Measurements from ENCODE around the gene GABRG3.
"Not testable (repeated sequence)": the region's sequence is repeated elsewhere in the genome, so short reads cannot be mapped to it uniquely, and the experiment has no call there.

The GABRG3 gene

DNA sequence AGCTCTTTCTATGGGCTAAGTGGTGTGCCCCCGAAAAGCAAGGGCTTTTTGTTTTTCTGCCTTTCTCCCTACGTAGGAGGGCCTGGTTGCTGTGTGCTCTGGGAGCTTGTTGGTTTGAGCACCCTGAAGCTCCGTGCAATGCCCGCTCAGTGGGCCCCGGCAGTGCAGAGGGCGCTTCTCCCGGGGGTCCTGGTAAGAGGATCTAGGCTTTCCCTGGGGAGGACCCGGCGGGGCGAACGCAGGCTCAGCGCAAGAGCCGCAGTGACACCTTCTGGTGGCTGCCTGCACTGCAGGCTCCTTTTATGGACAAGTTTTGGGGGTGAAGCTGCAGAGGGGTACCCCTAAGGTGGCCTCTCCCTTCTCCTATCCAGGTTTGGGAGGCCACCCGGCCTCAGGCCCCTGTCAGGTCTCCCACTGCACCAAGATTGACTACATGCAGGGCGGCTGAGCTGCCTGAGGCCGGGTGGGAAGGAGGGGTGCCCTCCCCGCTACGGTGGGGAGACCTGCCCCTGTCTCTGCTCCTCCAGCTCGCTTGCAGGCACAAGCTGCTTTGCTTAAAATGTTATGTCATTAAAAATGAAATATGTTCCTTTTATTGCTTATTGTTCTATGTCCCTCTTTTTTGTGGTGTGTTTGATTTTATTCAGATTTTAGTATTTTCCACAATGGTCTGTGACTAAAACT is 387.9 kb downstream of the GABRG3 start:
- no peak for DNase-seq

DNA sequence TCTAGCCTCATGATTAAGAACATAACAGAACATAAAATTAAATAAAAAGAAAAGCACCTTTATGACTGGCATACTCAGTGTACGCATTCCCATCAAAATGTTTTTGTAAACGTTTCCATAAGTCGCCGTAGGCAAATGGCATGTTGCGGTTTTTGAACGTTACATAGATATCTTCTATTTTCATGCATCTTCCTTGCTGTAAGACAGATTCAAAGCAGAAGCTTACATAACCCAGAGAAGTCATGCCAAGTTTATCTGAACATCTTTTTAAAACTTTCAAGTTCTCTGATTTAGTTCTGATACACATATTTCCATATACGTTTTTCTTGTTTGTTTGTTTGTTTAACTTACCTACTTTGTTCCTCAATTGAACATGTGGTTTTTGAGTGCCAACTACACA is 388.6 kb downstream of the GABRG3 start:
- no peak for DNase-seq

DNA sequence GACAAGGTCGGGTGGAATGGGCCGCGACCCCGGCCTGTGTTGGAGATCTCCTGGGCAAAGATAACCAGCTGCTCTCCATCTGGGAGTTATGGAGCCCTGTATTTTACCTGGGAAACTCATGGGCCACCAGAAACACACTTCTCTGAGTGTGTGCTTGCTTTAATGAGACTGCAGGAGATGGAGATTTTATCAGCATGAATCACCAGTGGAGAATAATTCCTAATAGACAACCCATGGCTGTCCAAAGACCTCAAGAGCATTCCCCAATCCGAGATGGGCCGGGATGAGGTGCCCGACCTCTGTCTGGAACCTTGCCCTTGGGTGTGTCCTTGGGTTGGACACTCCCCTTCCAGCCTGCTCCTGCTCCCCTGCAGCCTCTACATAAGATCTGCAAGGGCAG is 389.3 kb downstream of the GABRG3 start:
- DNase-seq, result no peak

DNA sequence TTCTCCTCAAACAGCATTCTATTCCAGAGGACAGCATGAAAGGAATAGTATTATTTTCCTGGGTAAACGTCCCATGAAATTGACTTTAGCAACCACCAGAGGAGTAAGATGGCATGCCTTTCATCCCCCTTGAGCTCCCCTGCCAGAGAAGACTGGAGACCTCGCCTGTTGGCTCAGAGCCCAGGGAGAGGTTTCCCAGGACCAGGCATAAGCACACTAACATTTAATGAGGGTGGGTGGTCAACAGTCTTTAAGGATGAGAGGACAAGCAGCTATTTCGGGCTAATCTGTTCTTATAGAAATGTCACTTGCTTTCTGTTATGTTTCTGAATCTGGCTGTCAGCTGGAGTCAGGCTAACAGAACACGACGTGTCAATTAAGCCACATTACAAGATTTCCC is 390.5 kb downstream of the GABRG3 start:
- DNase-seq, result no peak

DNA sequence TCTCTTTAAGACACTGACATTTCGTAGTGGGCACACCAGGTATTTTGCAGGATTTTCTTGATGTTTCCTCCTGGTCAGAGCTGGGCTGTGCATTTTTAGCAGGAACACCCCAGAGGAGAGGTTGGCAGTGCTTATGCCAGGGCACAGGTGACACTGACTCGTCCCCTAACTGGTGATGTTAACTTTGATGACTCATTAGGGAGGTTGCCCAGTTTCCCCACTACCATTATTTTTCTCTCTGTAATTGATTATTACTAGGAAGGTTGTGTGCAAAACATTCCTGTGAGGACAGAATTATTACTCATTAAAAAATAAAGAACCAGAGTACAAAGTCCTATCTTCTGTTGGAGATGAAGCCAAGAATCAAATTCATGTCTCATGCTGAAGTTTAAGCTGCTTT is 394.5 kb downstream of the GABRG3 start:
- no peak for DNase-seq

DNA sequence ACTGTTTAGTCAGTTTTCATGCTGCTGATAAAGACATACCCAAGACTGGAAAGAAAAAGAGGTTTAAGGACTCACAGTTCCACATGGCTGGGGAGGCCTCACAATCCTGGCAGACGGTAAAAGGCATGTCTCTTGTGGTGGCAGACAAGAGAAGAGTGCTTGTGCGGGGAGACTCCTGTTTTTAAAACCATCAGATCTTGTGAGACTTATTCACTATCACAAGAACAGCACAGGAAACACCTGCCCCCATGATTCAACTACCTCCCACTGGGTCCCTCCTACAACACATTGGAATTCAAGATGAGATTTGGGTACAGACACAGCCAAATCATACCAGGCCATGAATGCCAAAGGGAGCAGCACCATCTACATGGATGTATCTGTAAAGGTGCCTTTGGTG is 406.4 kb downstream of the GABRG3 start:
- DNase-seq, result not testable (repeated sequence)

DNA sequence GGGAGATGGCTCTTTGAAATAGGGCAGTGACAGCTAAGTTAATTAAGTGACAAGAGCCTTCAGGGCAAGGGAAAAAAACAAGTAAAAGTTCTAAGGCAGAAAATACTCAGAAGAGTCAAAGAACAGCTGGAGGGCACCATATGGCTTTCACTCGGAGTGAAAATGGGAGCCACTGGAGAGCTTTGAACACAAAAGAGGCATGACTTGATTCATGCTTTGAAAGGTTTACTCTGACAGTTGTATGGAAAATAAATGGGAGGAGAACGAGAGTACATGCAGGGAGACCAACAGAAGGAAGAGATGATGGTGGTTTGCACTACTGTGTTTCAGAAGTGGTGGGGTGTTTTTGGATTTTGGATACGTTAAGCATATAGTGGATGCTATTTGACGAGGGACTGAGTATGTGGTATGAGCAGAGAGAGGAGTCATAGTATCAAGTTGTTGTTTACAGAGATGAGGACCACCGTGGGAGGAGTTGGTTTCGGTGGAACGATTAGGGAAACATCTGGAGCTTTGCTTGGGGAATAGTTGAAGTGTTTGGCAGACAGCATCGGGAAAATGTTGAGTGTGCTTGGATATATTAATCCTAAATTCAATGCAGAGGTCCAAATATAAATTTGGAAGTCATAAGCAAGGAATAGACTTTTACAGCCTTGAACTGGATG is 411.5 kb downstream of the GABRG3 start:
- no peak for DNase-seq

DNA sequence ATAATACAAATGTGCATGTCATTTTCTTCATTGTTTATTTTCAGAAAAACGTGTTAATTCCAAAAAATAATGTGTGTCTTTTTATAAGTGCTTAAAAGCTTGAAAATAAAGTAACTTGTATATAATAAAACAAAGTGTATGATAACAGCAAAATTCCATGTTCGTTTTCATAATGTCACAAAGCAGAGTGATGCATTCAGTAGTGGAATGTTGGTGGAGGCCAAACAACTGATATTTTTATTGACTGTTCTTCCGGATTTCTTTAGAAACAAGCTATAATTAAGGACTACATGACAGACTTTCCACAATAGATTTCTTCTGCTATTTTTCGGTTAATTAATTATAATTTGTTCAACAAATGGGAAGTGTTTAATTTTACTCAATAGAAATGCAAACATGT is 412.7 kb downstream of the GABRG3 start:
- no peak for DNase-seq

DNA sequence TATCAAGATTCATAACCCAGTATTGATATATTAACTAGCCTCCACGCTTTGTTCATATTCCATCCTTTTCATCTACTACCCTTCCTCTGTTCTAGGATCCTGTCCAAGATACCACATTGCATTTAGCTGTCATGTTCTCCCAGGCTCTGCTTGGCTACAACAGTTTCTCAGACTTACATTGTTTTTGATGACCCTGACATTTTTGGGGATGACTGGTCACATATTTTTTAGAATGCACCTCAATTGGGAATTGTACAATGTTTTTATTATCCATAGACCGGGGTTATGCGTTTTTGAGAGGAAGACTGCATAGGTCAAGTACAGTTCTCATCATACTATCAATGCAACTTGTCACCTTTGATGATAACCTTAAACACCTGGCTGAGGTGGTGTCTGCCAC is 421.2 kb downstream of the GABRG3 start:
- DNase-seq, result no peak

DNA sequence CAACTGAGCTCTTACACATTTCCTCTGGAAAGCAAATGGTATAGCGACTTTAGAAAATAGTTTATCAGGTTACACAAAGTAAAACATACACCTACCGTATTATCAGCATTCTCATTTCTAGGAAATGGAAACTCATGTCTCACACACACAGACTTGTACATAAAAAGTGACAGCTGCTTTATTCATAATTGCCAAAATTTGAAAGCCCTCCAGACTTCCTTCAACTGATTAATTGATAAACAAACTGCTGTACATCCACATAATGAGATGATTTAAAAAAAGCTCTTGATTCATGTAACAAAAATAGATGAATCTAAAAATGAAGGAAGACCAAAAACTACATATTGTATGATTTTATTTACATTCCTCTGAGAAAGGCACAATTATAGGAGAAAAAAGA is 425.5 kb downstream of the GABRG3 start:
- DNase-seq, result no peak

DNA sequence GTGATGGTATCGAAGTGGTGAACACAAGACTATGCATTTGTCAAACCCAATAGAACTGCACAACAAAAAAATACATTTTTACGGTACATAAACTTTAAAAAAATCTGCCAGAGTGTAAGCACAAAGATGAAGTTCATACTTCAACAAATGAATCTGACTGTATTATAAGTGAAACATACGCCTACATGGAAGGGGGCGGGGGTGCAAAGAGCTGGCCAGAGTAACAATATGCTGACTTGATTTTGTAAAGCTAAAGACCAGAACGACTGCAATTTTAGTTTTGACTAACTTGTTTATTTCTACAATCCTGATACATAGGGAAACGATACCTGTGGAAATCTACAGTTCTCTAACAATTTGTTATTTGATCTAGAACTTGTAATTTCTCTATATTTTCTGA is 426.0 kb downstream of the GABRG3 start:
- DNase-seq, result no peak

DNA sequence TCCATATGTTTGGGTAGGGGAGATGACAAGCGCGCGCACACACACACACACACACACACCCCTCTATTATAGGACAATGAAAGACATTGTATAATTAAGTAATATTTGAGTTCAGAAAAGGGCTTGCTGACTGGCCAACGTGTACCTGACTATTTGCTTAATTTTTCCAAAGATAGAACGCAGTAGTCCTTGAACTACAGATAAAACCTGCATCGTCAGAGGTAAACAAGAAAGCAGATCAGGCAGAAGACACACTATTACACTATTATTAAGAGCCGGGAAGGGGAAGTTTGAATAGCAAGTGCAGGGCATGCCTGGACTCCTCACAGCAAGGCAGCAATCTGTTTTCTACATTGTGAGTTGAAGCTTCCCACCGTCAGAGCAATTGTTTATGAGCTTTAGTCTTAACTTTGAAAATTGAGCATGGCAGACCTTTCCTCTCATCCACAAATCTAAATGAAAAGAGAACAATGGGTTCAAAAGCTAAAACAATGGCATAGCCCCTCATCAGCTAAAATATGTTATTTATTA is 427.7 kb downstream of the GABRG3 start:
- no peak for DNase-seq

DNA sequence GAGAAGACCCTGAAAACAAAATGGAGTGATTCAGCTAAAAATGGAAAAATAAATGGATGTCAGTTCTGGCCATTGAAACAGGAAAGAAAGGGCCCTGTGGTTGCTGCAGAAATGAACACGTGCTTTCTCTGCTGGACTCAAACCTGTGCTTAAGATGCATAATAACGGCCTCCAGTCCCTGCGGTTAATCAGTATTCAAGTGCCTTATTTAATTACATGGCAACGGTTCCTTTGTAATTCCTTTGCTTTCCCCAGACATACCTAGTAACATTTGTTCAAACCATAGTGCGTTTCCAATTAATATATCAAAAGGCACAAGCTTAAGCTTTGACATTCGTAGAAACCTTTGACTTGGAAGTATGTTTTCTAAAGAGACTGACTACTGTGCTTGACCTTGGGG is 428.3 kb downstream of the GABRG3 start:
- no peak for DNase-seq

DNA sequence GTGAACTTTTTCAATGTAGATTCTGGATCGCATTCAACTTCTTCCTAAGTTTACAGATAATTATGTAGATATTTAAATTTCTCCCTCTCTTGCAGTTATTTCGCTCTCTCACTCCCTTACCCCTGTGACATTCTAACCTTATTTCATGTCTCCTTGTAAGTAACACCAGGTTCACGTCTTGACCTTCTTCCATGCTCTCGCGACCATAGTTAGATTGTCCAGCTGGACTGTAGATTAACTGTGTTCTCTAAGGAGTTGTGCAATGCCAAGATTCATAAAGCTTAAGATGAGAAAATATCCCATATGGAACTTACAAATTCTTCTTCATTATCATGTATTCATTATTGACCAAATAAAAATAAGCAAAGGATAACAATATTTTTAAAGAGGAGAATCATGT is 430.5 kb downstream of the GABRG3 start:
- no peak for DNase-seq

DNA sequence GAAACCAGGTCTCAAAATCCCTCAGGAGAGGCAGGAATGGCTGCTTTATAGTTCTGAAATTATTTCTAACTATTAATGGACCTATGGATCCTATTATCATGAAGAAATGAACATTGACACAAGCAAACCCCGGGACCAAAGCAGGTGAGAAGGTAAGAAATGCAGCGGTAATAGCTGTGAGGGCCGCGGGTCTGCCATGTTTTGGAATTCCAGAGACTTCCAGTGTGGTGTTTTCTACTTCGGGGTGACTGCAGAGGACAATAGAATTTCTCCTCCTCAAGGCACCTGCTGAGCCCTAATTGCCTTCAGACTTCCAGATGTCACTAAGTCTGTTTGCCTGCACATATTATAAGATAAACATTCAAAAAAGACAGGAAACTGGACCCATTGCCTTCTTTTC is 437.4 kb downstream of the GABRG3 start:
- no peak for DNase-seq

DNA sequence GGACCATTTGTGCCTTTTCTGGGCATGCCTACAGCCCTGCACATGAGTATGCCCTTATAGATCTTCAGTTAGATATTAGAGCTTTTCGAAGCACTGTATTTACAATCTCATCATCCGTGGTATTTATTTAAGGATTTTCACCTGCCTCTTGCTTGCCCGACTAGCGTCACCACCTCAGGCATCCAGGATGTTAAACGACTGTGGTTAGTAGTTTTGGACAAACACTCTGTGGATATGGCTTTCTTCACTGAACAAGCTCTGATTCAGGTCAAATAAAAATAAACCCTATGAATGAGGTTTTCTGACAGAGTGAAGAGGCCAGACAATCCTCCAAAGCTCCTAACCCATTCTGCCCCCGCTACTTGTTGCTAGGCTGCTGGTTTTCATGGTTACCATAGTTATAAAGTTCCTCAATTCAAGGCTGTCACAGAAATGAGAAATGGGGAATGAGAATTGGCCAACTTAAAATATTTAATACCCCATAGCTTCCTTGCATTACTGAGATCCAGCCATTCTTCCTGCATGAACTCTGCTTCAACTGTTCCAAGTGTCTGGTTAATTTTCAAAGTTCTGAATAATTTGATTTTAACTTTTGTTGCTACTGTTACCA is 440.1 kb downstream of the GABRG3 start:
- DNase-seq, result no peak

DNA sequence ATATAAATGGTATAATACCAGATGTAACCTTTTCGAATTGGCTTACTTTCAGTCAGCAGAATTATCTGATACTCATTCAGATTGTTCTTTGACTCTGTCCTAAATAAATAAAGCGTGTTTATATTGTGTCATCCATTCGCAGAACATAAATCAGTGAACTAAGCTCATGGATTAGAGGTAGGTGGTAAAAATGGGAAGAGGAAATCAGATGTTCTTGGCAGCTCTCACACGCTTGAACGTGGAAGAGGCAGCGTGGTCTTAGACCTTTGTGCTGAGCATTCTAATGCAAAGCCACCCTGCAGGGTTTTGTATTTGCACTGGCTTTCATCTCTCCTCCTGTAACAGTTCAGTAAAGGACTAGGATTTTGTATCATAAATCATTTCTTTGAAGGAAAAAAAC is 441.4 kb downstream of the GABRG3 start:
- DNase-seq, result no peak

DNA sequence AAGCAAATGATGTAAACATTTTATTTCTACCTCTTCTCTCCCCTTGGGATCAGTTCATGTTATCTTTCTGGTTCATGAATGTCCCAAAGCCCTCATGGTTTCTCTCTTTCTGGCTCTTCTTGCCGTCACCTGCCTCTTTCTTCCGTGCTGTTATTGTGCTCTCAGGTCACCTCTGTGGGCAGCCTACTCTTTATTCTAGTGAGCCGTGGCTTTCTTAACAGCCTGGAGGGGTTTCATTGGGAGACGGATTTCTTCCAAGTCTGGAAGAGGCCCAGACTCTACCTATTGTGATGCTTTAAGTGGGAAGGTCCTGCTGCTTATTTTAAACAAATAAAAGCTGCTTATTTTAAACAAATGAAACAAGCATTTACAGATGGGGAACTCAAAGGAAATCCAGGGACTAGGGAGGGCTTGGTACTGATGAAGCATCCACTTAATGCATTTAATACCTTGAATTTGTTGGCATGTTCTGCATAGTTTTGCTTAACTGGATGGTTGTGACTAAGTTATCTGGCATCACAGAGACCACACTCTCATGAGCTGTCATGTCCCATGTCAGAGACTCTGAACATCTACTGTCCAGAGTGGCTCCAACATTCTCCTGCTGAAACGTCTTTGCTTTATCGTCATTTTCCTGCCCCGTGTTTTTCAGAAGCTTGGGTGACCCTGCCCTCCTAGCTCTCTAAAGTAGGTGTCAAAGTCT is 443.3 kb downstream of the GABRG3 start:
- no peak for DNase-seq

DNA sequence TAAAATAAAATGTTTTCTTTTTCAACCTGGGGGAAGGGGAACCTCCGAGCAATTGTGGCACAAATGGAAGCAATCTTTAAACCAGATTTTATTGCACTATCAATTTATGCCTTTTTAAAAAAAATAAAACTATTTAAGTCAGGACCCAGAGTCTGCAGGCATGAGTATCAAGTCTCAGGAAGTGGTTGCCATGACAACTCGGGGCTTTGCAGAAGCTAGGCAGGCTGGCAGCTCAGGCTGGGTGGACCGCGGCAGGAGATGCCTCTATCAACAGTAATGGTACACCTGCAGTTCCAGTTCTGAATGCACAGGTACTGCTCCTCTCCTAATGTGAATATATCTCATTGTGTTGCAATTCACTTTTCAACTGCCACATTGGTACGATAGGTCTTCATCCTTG is 447.7 kb downstream of the GABRG3 start:
- DNase-seq, result no peak

DNA sequence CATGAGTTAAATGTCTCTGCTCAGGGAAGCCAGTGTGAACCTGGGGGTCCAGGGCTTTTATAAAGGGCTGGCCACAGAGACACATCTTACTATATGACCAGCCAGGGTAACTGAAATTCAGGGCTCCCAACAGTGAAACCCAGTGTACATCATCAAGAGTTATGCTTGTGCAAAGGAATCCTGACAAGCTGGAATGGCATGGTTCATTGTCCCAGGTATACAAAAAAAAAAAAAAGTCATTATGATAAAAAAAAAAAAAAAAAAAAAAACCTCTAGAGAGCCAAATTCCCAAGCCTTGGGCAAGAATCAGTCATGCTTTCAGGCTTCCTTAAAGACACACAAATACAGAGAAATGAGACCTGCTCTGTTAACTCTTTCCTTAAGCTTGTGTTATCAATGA is 452.0 kb downstream of the GABRG3 start:
- DNase-seq, result no peak

DNA sequence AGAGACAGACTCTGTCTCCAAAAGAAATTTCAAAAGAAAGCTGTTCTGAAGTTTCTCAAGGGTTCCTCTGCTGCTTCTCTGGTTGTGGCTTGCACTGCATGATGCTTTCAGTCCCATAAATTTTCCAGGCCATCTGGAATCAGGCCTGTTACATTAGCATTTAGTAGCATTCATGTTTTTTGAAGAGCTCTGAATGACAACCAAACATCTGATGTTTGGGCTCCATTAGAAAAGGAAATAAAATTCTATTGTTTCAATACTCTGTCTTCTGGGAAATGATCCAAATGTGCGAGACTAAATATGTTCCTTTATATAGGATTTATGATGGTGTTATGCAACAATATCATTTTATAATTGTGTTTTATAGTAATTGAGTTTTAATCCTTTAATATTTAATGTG is 455.8 kb downstream of the GABRG3 start:
- no peak for DNase-seq

DNA sequence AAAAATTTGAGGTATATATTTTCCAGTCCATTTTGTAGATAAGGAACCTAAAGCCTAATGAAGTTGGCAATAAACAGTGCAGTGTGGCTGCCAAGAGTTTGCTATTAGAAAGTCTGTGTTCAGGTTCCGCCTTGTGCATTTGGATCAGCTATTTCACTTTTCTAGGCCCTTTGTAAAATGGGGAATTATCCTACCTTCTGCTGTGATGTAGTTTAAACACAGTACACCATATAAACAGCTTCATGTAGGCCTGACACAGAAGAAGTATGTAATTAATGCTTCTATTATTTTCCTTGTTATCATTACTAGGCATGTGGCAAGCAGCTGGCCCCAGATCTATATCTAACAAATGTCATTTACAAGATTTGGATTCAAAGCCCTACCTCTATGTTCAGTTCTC is 456.3 kb downstream of the GABRG3 start:
- no peak for DNase-seq

DNA sequence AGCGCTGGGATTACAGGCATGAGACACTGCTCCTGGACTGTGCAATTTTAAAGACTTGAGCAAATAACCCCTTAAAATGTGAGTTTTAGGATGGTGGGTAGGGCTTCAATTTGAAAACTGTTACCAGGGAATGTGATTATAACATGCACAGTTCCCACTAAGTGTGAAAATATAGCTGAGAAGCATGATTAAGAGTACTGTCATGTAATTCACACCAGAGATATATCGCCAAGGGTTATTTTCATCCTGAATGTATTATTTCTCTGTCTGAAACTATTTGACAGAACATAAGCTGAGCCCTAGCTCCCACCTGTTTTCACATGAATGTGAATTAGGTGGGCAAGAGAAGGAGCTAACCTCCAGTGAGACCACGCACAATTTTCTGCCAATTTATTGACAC is 457.2 kb downstream of the GABRG3 start:
- no peak for DNase-seq

DNA sequence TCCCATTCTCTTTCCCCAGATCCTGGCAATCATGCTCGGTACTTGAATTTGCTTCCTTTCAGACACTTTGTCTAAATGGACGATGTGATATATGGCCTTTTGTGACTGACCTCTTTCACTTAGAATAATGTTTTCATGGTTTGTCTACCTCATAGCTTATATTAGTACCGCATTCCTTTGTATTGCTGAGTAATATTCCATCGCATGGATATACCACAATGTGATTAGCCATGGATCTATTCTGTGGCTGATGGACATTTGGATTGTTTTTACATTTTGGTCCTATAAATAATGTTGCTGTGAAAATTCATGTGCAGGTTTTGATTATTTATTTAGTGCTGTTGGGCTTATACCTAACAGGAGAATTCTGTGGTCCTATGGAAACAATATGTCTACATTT is 458.6 kb downstream of the GABRG3 start:
- DNase-seq, result no peak
